Measurements from ENCODE around the gene JUND.
"Not testable (repeated sequence)": the region's sequence is repeated elsewhere in the genome, so short reads cannot be mapped to it uniquely, and the experiment has no call there.

Gene JUND

DNA sequence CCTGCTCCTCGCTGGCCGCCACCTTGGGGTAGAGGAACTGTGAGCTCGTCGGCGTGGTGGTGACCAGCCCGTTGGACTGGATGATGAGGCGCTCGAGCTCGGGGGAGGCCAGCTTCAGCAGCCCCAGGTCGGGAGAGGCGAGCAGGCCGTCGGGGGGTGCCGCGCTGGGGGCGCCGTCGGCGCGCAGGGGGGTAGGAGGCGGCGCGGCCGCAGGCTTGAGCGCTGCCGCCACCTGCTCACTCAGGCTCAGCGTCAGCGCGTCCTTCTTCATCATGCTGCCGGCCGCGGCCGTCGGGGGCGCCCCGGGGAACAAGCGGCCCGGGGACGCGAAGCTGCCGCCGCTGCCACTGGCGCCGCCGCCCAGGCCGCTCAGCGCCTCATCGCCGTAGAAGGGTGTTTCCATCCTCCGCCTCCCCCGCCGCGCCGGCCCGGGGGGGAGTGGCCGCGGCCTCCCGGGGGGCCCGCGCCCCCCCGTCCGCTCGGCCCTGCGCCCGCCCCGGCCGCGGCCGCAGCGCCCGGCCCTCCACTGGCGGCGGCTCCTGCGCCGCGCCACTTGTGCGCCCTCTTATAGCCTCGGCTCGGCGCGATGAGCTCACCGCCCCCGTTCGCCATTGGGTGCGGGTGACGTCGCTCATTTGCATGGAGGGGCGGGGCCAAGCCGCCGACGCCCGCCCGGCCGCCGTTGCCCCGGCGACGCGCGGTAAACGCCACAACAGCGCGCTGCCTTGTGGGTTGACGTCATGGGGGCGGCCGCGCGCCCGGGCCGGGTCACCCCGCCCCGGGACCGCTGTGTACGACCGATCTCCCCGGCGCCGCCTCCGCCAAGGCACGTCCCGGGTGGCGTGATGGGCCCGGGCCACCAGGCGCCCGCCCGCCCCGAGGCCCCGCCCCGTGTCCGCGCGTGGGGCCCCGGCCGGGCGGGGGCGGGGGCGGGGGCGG lies at the start of gene JUND:
Gene JUND, minus strand, starts transcription at position 541 of the 939 bp plus-strand sequence. Its CDS starts 138 bp downstream, at position 403.
- peak; percentile 96 for DNase-seq

DNA sequence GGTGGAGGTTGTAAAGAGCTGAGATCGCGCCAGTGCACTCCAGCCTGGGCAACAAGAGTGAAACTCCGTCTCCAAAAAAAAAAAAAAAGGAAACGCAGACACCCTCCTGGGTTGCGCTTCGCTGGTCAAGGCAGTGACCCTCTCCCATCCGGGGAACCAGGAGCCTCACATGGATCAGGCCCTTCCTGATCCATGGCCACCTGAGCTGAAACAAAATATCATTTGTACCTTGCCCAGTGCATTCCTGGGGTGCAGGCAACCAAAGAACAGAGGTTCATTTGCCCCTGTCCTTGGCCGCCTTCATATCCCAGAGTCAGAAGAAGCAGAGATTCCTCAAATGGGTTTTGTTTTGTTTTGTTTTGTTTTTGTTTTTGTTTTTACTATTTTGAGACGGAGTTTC lies 49.4 kb upstream of the JUND start:
- no peak for DNase-seq

DNA sequence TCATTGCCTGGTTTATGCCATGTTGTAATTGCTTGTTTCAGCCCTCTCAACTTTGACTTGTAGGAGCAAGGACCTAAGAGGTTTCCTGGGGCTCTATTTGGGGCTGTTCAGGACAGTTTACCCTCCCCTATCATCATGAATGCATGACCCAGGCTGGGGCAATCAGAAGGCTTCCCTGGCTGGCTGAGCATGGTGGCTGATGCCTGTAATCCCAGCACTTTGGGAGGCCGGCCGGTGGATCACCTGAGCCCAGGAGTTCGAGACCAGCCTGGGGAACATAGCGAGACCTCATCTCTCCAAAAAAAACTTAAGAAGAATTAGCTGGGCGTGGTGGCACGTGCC lies 47.6 kb upstream of the JUND start:
- DNase-seq, result no peak

DNA sequence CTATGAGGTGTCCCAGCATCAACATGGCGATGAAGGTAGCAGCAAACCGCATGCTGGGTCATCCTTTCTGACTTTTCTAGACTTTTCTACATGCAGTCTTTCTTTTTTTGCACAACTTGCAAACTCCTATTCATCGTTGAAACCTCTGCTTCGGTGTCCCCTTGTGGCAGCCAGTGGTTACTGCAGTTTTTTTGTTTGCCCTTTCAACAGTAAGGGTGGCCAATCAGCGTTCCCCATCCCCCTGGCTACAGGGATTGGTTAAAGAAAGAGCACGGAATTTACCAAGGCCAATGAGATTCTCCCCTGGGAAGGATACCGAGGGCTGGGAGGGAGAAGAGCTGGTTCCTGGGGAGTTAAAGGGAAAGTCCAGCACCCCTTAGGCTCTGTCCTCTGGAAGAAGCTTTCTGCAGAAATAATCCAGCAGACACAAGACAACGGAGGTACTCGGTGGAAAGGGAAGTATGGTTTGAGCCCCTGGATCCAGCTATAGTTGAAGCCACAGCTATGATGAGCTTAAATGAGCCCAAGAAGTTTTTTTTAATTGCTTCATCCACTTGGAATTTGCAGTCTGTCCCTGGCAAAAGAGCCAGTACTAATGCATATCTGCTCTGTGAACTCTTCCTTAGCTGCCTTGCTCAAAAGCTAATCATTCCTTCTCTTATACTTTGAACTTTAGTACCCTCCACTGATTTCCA lies 47.1 kb upstream of the JUND start:
- peak; percentile 83 for DNase-seq

DNA sequence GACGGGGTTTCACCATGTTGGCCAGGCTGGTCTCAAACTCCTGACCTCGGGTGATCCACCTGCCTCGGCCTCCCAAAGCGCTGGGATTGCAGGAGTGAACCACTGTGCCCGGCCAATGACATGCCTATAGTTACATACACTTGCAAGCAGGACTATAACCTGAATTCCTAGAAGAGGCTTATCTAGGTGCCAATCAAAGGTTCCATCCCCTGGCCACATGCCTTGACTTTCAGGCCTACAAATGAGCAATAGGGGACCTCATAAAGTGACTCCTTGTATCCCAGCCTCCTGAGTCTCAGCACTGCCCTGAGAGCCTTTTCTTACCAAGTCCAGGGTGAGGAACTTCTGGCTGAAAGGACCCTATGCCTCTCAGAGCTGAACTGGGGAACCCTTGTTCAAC lies 45.4 kb upstream of the JUND start:
- no peak for DNase-seq

DNA sequence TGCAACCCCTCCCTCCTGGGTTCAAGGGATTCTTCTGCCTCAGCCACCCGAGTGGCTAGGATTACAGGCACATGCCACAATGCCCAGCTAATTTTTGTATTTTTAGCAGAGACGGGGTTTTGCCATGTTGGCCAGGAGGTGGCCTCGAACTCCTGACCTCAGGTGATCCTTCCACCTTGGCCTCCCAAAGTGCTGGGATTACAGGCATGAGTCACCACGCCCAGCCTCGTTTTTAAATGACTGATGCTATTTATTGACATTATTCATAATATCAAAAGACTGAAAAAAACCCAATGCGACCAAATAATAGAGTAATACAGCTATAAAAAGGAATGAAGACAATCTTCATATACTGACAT lies 42.9 kb upstream of the JUND start:
- not testable (repeated sequence) for DNase-seq

DNA sequence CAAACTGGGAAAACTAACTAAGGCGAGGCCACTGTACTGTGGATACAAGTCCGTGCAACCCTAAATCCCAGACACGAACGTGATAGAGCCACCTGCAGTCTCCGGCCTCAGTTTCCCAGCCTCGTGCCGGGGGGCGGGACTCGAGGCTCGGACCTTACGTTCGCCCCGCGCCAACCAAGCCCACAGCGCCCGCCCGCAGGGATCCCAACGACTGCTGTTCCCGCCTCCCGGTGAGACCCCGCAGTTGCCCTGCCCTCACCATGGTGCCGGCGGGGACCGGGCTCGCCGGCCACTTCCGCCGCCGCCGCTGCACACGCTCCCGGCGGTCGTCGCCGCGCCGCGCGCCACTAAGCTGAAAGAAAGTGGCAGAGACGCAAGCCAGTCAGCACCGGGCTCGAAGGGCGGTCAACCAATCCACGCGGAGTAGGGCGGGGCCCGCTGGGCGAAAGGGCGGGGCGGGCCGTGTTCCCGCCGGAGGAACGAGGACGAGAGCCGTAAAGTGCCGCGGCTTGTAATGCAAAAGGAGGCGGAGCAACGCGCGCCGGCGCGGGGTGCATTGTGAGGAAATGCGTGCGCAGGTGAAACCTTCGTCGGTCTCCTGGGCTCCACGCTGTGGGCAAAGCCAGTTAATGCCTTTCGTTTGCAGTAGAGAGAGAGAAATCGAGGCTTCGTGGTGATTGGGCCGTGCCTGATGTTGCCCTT lies 41.5 kb upstream of the JUND start, which contains the start of gene LSM4:
Gene LSM4, minus strand, starts transcription at position 318 of the 702 bp plus-strand sequence. Its CDS starts 56 bp downstream, at position 262.
- peak; percentile 99 for DNase-seq

DNA sequence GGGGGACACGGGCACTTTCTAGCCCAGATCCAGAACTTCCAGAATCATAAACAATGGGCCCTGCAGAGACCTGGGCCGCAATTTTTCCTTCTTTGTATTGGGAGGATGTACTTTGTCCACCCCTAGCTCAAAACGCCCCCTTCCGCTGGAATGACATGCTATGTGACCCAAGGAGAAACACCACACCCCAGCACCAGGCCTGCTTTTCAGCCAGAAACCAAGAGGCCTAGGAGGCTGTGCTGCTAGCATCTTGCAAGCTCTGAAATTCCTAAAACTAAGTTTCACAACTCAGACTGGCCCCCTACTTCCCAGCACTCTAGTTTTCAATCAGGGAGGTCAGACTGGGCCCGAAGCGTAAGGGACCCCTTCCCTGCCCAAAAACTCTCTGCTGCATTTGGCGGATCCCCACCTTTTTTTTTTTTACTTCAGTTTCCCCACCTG lies 40.9 kb upstream of the JUND start:
- DNase-seq, result no peak

DNA sequence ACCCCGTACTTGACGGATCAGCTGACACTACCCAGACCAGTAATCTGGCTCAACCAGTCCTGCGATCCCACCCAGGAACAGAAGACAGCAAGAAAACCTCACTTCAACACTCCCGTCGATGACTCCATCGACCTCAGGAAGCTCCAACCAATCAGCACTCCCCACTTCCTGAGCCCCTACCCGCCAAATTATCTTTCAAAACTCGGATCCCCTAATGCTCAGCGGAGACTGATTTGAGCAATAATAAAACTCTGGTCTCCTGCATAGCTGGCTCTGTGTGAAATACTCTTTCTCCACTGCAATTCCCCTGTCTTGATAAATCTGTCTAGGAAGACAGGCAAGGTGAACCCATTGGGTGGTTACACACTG lies 40.3 kb upstream of the JUND start:
- DNase-seq, result no peak

DNA sequence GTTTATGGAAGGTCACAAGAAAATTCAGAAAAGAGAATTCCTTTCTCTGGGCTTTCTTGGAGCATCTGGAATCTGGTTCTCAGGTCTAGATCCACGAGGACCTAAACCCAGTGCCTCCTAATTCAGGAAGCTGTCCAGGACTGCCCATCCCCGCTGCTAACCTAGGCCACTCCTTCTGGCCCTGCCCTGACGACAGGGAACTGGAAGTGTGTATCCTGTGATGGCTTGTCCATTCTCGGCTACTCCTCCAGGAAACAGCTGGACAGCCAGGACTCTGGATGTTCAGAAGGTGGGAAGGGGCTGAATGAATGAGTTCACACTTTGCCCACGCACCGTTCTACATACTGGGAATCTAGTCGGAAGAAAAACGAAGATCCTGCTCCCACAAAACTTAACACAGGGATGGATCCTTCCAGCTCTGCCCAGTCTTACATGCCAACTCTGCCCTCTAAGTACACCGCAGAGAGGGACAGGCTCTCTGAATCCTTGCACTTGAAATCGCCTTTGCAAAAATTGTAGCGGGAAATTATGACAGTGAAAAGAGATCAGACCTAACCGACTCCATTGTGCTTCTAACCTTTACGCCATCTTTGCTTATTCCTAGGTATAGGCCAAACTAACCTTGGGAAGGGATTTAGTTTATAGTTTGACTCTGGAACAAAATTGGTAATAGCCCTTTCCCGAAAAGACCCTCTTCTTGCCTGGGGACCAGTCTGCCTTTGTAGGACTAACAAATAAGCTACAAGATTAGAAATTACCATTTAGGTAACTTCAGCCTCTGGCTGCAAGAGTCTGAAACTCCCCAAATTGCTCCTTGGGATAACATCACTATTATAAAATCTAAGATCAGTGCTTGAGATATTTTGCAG lies 39.7 kb upstream of the JUND start:
- no peak for DNase-seq

DNA sequence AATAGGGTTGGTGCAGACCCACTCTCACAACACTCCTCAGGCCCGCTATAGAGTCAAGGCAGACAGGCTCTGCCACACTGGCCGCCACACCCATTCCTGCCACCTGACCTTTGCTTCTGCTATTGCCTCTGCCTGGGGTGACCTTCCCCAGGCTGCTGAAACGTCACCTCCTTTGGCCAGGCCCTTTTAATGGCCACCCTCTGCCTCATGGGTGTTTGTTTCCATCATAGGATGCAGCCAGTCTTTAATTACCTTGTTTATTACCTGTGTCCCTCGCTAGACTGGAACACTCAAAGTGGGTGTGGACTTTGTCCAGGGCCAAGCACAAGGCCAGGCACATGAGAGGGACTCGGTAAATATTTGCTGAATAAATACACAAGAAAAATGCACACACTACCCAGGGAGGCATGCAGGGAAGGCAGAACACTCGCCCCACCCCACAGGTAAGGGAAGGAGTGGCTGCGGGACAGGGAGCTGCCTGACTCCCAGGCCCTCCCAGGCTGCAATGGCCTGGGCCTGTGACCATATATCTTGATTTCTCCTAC lies 38.2 kb upstream of the JUND start:
- DNase-seq, result no peak

DNA sequence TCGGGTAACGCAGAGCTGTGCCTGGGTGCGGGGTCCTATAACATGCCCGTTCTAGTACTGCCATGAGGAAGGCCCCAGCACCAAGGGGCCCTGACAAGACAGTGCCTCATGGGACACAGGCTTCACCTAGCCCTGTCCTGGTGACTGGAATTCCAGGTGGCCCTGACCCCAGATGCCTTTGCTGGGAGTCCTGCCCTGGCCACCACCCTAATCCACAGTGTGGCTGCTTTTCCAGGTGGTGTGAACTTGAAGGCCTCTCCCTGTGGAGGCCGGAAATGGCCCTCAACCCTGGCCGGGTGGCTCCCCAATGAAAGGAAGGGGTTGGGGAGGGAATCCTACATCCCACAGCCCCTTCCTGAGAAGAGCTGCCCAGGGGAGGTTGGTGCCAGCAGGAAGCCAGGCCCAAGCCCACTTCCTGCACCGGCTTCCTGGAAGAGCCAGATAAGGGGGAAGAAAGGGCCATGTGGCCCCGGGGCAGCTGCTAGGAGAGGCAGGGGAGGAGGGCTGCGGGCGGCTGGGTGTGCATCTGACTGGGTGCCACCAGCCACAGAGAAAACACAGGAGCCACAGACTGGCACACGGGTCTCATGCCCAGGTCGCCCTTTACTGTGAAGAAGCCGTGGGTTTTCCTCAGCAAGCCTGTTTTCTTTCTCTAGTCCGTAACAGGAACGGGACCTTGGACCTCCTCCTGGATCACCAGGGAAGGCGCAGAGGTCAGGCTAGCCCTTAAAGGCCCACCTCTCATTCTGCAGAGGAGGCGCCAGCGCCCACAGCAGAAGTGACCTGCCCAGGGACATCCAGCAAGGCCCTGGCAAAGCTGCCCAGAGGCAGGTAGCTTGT lies 36.8 kb upstream of the JUND start:
- peak; percentile 54 for DNase-seq

DNA sequence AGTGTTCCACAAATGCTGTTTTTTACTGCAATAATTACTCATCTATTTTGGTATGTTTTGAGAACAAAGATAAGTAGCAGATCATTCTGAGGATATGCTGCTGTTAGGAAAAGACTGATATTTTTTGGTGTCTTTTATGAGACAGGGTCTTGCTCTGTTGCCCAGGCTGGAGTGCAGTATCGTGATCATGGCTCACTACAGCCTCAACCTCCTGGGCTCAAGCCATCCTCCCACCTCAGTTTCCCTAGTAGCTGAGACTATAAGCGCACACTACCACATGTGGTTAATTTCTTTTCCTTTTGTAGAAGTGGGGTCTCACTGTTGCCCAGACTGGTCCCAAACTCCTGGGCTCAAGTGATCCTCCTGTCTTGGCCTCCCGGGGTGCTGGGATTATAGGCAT lies 32.0 kb upstream of the JUND start:
- DNase-seq, result no peak

DNA sequence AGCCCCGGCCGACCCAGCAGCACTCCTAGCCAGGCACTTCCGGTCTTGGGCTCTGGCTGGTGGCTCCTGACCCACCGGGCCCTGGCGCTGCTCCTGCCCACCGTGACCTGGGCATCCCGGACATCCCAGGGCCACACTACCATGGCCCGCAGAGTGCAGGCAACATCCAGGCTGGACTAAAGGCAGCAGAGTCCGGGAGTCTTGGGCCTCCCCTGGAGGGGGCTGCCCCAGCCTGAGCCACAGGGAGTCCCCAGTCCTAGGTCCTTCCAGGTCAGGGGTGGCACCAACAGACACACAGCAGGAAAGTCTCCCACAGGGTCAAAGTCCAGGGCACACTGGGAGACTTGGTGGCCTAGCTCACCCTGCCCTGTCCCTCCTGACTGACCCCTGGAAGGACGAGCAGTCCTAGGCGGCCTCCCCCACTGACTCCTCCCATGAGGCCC lies 30.7 kb upstream of the JUND start:
- DNase-seq, result no peak

DNA sequence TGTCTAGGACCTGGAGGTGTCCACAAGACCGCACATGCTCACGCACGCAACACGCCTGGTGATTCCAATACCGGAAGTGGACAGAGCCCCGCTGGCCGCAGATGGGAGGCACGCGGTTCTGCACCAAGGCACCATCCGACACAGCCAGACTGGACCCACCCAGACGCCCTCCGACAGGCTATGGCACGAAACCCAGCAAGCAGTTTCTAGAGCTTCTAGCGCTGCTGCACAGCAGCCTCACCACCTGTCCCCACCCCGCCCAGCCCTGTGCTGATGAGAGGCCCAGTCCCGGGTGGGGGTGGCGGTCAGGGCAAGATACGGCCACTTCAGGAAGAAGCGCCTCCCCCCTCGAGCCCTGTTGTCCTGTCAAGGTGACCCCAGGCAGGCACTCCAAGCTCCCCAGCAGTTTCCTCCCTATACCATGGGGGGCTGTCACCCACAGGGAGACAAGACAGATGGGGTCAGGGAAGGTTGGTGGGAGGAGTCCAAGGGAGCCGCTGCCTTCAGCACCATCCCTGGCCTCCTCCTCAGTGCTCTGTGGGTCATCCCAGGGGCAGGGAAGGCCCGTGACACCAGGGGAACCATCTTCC lies 30.2 kb upstream of the JUND start:
- no peak for DNase-seq

DNA sequence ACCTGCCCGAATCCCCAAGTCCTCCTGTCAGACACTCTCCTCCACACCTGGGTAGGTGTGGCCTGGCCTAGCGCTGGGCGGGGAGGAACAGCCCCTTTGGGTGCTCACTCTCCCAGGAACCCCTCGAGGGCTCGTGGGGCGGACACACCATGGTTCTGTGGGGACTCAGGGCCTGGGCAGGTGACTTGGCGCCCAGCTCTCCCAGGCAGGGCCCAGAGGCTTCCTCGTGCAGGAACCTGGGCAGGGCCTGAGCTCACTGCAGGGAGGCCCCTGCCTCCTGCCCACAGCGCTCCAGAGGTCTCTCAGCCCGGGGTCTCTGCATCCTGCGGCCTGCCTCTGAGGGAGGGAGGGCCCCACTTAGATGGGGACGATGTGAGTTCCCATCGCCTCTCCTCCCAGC lies 29.5 kb upstream of the JUND start:
- DNase-seq, result no peak

DNA sequence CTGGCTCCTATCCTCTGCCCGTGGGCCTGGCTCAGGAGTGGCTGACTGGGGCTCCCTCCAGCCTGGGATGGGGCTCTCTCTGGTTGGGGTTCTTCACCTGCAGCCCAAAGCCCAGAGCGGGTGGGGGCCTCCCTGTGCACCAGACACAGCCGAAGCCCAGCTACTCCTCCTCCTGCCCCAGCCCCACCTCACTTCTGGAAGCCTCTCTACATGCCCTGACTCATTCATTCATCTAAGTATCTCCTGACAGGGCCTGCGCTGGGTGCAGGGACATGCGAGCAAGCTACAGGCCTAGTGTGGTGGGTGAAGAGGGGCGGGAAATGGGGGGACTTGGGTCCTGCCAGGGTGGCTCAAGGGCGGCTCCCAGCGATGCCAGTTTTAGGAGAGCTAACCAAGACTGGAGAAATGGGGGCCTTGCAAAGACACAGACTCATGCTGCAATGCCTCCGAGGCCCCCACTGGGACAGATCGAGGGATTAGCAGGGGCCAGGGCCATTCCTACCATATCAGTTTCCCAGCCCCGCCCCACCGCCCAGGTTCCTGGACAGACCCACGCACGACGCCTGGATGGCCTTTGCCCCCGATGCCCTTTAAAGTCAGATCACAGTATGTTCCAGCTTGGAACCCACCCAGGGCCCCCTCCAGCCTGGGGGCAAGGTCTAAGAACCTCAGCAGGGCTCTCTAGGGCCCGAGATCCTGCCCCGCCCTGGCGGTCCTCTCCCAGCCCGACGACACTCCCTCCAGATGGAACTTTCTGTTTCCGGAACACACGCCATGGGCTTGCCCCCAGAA lies 28.9 kb upstream of the JUND start:
- DNase-seq, result no peak

DNA sequence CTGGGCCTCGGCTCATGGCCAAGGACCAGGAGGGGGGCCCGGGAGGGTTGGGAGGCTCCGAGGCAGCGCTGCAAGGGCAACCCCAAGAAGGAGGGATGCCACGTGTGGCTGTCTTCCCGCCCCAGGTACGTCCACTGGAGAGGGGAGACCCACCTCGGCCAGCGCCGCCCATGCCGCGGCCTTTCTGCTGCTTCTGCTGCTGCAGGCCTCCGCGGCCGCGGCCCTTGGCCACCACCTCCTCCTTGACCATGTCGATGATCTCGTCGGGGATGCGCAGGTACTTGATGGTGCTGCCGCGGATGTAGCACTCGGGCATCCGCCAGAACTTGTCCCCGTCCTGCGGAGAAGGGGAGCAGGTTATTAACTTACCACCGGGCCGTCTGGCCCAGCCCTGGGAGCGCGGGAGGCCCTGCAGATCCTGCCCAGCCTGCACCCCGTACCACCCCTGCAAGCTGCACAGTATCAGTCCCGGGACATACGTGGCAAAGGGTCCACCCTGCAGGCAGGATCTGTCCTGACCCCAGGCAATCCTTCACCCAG lies 28.2 kb upstream of the JUND start:
- no peak for DNase-seq

DNA sequence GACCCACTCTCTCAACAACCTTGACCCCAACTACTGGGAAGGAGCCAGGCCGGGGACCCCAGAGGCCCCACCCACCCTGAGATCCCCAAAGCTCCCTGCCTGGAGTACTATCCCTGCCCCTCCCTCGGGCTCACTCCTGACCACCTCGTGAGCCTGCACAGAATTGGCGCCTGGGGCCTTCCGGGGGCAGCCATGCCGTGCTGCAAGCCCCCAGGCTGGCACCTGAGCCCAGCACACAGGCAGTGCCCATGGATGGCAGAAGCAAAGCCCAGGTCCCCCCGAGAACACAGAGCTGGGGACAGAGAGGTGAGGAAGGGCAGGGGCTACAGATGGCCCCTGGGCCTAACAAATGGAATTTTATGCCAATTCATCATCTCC lies 27.5 kb upstream of the JUND start:
- DNase-seq, result no peak

Data from activated CD8-positive, alpha-beta memory T cell treated with anti-CD3 and anti-CD28 coated beads, Interleukin-2, amount 50 U/mL, for 4 hours (primary cell).